HEK293 (cell line): ENCODE results near the gene MYOD1.

ENCODE experiments used
- CTCF ChIA-PET: fragments of 350-600 bp; formaldehyde crosslinking; extraction: SDS; loops from one replicate; lab custom pipeline; 2021; ENCODE audit warnings: antibody characterized with exemption; lab: Yijun Ruan, JAX
- POLR2A ChIA-PET: fragments of 300-600 bp; formaldehyde crosslinking; extraction: SDS; loops from one replicate; lab custom pipeline; 2020; ENCODE audit warnings: antibody characterized with exemption, inconsistent platforms; lab: Yijun Ruan, JAX
- H3K27ac ChIP-seq: fragments of 200-500 bp; sonication (Bioruptor generic); 2 replicates; pipeline ENCODE4 v1.5.1; 2014; ENCODE audit warnings: low read depth, low read length, control low read depth, inconsistent platforms; ENCODE audit errors: extremely low read depth
- H3K36me3 ChIP-seq, 2 experiments: fragments of 200-500 bp in 1 of 2; sonication (Bioruptor generic) in 1 of 2; 1 replicate in 1 of 2; 2 replicates in 1 of 2; pipeline ENCODE4 v1.5.1; 2014 to 2017; ENCODE audit warnings: inconsistent platforms in 2 of 2, low read length in 2 of 2; ENCODE audit not compliant: control insufficient read depth in 2 of 2, insufficient read depth in 1 of 2
- H3K4me1 ChIP-seq: fragments of 200-500 bp; sonication (Bioruptor generic); 2 replicates; pipeline ENCODE4 v1.5.1; 2014; ENCODE audit warnings: mild to moderate bottlenecking, low read length, inconsistent platforms; ENCODE audit not compliant: control insufficient read depth, insufficient read depth
- H3K4me3 ChIP-seq: 2 replicates; pipeline ENCODE4 v1.5.1; 2011; ENCODE audit warnings: low read depth, mild to moderate bottlenecking, control low read depth, low read length, moderate library complexity
- H3K9me3 ChIP-seq: fragments of 200-500 bp; sonication (Bioruptor generic); 2 replicates; pipeline ENCODE4 v1.5.1; 2014; ENCODE audit warnings: low read depth, low read length, inconsistent platforms; ENCODE audit not compliant: control insufficient read depth, insufficient read depth
- BCL11B ChIP-seq: fragments of 450-650 bp; formaldehyde crosslinking; IDR thresholded peaks from 2 replicates; pipeline ENCODE4 v1.5.1; 2016; ENCODE audit warnings: low read depth, missing biosample characterization, missing genetic modification characterization
- GLI4 ChIP-seq: fragments of 450-650 bp; formaldehyde crosslinking; IDR thresholded peaks from 2 replicates; pipeline ENCODE4 v1.5.1; 2016; ENCODE audit warnings: missing biosample characterization, missing genetic modification characterization
- OVOL3 ChIP-seq: fragments of 450-650 bp; formaldehyde crosslinking; IDR thresholded peaks from 2 replicates; pipeline ENCODE4 v1.5.1; 2016; ENCODE audit warnings: missing biosample characterization, missing genetic modification characterization
- SCRT1 ChIP-seq: fragments of 450-650 bp; formaldehyde crosslinking; IDR thresholded peaks from 2 replicates; pipeline ENCODE4 v1.5.1; 2016; ENCODE audit warnings: missing biosample characterization, missing genetic modification characterization, borderline replicate concordance
- TCF7L2 ChIP-seq: IDR thresholded peaks from 2 replicates; pipeline ENCODE4 v1.6.1; 2011; ENCODE audit warnings: low read depth, mild to moderate bottlenecking, inconsistent platforms, low read length, moderate library complexity, borderline replicate concordance
- ZNF112 ChIP-seq: fragments of 450-650 bp; formaldehyde crosslinking; IDR thresholded peaks from 2 replicates; pipeline ENCODE4 v1.5.0; 2017; ENCODE audit warnings: missing biosample characterization, missing genetic modification characterization
- ZNF174 ChIP-seq: fragments of 450-650 bp; formaldehyde crosslinking; IDR thresholded peaks from 2 replicates; pipeline ENCODE4 v1.5.0; 2017; ENCODE audit warnings: missing biosample characterization, mild to moderate bottlenecking, missing genetic modification characterization
- ZNF214 ChIP-seq: fragments of 450-650 bp; formaldehyde crosslinking; IDR thresholded peaks from 2 replicates; pipeline ENCODE4 v1.5.1; 2017; ENCODE audit warnings: missing biosample characterization, mild to moderate bottlenecking, missing genetic modification characterization, borderline replicate concordance
- ZNF292 ChIP-seq: fragments of 450-650 bp; formaldehyde crosslinking; IDR thresholded peaks from 2 replicates; pipeline ENCODE4 v1.5.1; 2016; ENCODE audit warnings: low read depth, missing biosample characterization, missing genetic modification characterization, borderline replicate concordance
- ZNF404 ChIP-seq: fragments of 450-650 bp; formaldehyde crosslinking; IDR thresholded peaks from 2 replicates; pipeline ENCODE4 v1.5.1; 2017; ENCODE audit warnings: missing biosample characterization, missing genetic modification characterization
- ZNF416 ChIP-seq: fragments of 450-650 bp; formaldehyde crosslinking; IDR thresholded peaks from 2 replicates; pipeline ENCODE4 v1.5.1; 2016; ENCODE audit warnings: missing biosample characterization, missing genetic modification characterization
- ZNF555 ChIP-seq: fragments of 450-650 bp; formaldehyde crosslinking; conservative IDR thresholded peaks from 2 replicates; pipeline ENCODE4 v1.5.1; 2017; ENCODE audit warnings: missing biosample characterization, mild to moderate bottlenecking, missing genetic modification characterization, inconsistent platforms
- ZNF558 ChIP-seq: fragments of 450-650 bp; formaldehyde crosslinking; IDR thresholded peaks from 2 replicates; pipeline ENCODE4 v1.5.1; 2016; ENCODE audit warnings: missing biosample characterization, missing genetic modification characterization
- ZNF621 ChIP-seq: fragments of 450-650 bp; formaldehyde crosslinking; IDR thresholded peaks from 2 replicates; pipeline ENCODE4 v1.5.1; 2017; ENCODE audit warnings: missing biosample characterization, missing genetic modification characterization
- ZNF701 ChIP-seq: fragments of 450-650 bp; formaldehyde crosslinking; IDR thresholded peaks from 2 replicates; pipeline ENCODE4 v1.5.1; 2016; ENCODE audit warnings: missing biosample characterization, missing genetic modification characterization
- ZNF707 ChIP-seq: fragments of 450-650 bp; formaldehyde crosslinking; IDR thresholded peaks from 2 replicates; pipeline ENCODE4 v1.5.1; 2016; ENCODE audit warnings: missing biosample characterization, missing genetic modification characterization
- ZNF785 ChIP-seq: fragments of 450-650 bp; formaldehyde crosslinking; IDR thresholded peaks from 2 replicates; pipeline ENCODE4 v1.5.1; 2016; ENCODE audit warnings: missing biosample characterization, missing genetic modification characterization
- ZXDB ChIP-seq: fragments of 450-650 bp; formaldehyde crosslinking; IDR thresholded peaks from 2 replicates; pipeline ENCODE4 v1.5.1; 2016; ENCODE audit warnings: missing biosample characterization, missing genetic modification characterization
- TF ChIP-seq, protein P1 (sequence below): fragments of 450-650 bp; IDR thresholded peaks from 2 replicates; pipeline ENCODE4 v1.5.1; 2018; ENCODE audit warnings: missing biosample characterization, missing genetic modification characterization
- TF ChIP-seq, protein P2 (sequence below): fragments of 450-650 bp; formaldehyde crosslinking; IDR thresholded peaks from 2 replicates; pipeline ENCODE4 v1.5.1; 2016; ENCODE audit warnings: missing biosample characterization, missing genetic modification characterization
- TF ChIP-seq, protein P3 (sequence below): fragments of 450-650 bp; formaldehyde crosslinking; IDR thresholded peaks from 2 replicates; pipeline ENCODE4 v1.5.1; 2016; ENCODE audit warnings: missing biosample characterization, missing genetic modification characterization
- TF ChIP-seq, protein P4 (sequence below): fragments of 450-650 bp; formaldehyde crosslinking; IDR thresholded peaks from 2 replicates; pipeline ENCODE4 v1.5.1; 2016; ENCODE audit warnings: missing biosample characterization, missing genetic modification characterization

MYOD1 gene

DNA sequence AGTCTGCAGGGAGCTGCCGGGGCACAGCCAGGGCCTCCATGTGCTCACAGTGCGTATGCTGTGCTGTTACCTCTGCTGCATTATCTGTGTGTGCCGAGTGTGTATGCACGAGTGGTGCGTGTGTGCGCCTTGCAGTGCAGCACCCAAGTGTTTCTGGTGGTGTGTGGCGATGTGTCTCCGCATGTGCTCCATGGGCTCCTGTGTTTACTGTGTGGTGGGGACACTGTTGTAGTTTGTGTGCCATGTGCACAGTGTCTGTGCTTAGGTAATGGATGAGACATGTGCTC is 46.6 kb downstream of the MYOD1 start (continued):
- TF ChIP-seq, protein P1, sequence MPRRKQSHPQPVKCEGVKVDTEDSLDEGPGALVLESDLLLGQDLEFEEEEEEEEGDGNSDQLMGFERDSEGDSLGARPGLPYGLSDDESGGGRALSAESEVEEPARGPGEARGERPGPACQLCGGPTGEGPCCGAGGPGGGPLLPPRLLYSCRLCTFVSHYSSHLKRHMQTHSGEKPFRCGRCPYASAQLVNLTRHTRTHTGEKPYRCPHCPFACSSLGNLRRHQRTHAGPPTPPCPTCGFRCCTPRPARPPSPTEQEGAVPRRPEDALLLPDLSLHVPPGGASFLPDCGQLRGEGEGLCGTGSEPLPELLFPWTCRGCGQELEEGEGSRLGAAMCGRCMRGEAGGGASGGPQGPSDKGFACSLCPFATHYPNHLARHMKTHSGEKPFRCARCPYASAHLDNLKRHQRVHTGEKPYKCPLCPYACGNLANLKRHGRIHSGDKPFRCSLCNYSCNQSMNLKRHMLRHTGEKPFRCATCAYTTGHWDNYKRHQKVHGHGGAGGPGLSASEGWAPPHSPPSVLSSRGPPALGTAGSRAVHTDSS, result no peak
- no peak for TF ChIP-seq ZNF707 (tag by site-specific recombination)

DNA sequence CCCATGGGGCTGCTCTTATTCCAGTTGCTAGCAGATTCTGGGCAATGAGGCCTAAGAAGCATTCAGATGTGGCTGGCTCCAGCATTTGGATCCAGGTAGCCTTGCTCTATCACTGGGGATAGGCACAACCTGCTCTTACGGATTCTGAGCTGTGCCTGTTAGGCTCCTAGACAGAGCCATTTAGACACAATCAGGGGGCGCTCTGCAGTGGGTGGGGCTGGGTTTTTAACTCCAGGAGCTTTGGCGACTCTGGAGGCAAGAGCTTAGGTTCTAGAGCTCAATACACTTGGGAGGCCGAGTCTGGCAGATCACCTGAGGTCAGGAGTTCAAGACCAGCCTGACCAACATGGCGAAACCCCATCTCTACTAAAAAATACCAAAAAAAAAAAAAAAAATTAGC is 47.2 kb downstream of the MYOD1 start:
- no peak for TF ChIP-seq ZNF404
- TF ChIP-seq ZNF174 (tag by site-specific recombination), result no peak
- TF ChIP-seq ZNF214 (tag by site-specific recombination), result no peak
- TF ChIP-seq, protein P2, sequence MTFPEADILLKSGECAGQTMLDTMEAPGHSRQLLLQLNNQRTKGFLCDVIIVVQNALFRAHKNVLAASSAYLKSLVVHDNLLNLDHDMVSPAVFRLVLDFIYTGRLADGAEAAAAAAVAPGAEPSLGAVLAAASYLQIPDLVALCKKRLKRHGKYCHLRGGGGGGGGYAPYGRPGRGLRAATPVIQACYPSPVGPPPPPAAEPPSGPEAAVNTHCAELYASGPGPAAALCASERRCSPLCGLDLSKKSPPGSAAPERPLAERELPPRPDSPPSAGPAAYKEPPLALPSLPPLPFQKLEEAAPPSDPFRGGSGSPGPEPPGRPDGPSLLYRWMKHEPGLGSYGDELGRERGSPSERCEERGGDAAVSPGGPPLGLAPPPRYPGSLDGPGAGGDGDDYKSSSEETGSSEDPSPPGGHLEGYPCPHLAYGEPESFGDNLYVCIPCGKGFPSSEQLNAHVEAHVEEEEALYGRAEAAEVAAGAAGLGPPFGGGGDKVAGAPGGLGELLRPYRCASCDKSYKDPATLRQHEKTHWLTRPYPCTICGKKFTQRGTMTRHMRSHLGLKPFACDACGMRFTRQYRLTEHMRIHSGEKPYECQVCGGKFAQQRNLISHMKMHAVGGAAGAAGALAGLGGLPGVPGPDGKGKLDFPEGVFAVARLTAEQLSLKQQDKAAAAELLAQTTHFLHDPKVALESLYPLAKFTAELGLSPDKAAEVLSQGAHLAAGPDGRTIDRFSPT (tag by site-specific recombination), result no peak
- no peak for TF ChIP-seq GLI4 (tag by site-specific recombination)
- no peak for TF ChIP-seq TCF7L2
- TF ChIP-seq, protein P3, sequence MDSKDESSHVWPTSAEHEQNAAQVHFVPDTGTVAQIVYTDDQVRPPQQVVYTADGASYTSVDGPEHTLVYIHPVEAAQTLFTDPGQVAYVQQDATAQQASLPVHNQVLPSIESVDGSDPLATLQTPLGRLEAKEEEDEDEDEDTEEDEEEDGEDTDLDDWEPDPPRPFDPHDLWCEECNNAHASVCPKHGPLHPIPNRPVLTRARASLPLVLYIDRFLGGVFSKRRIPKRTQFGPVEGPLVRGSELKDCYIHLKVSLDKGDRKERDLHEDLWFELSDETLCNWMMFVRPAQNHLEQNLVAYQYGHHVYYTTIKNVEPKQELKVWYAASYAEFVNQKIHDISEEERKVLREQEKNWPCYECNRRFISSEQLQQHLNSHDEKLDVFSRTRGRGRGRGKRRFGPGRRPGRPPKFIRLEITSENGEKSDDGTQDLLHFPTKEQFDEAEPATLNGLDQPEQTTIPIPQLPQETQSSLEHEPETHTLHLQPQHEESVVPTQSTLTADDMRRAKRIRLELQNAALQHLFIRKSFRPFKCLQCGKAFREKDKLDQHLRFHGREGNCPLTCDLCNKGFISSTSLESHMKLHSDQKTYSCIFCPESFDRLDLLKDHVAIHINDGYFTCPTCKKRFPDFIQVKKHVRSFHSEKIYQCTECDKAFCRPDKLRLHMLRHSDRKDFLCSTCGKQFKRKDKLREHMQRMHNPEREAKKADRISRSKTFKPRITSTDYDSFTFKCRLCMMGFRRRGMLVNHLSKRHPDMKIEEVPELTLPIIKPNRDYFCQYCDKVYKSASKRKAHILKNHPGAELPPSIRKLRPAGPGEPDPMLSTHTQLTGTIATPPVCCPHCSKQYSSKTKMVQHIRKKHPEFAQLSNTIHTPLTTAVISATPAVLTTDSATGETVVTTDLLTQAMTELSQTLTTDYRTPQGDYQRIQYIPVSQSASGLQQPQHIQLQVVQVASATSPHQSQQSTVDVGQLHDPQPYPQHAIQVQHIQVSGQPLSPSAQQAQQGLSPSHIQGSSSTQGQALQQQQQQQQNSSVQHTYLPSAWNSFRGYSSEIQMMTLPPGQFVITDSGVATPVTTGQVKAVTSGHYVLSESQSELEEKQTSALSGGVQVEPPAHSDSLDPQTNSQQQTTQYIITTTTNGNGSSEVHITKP (tag by site-specific recombination), result no peak
- TF ChIP-seq ZNF558 (tag by site-specific recombination), result no peak
- TF ChIP-seq ZNF555 (tag by site-specific recombination), result no peak
- TF ChIP-seq ZNF112 (tag by site-specific recombination), result no peak
- TF ChIP-seq ZXDB (tag by site-specific recombination), result no peak
- TF ChIP-seq ZNF701 (tag by site-specific recombination), result no peak
- no peak for TF ChIP-seq BCL11B (tag by site-specific recombination)
- TF ChIP-seq, protein P4, sequence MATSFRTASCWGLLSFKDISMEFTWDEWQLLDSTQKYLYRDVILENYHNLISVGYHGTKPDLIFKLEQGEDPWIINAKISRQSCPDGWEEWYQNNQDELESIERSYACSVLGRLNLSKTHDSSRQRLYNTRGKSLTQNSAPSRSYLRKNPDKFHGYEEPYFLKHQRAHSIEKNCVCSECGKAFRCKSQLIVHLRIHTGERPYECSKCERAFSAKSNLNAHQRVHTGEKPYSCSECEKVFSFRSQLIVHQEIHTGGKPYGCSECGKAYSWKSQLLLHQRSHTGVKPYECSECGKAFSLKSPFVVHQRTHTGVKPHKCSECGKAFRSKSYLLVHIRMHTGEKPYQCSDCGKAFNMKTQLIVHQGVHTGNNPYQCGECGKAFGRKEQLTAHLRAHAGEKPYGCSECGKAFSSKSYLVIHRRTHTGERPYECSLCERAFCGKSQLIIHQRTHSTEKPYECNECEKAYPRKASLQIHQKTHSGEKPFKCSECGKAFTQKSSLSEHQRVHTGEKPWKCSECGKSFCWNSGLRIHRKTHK (tag by site-specific recombination), result no peak
- no peak for TF ChIP-seq ZNF621 (tag by site-specific recombination)
- TF ChIP-seq OVOL3, result no peak
- TF ChIP-seq ZNF785 (tag by site-specific recombination), result no peak
- TF ChIP-seq SCRT1 (tag by site-specific recombination), result no peak
- TF ChIP-seq ZNF292 (tag by site-specific recombination), result no peak
- TF ChIP-seq ZNF416 (tag by site-specific recombination), result no peak
- Histone ChIP-seq H3K27ac (no peak overlapping the region), H3K36me3 (no peaks in the 10 kb centered on the region), H3K4me1 (no peaks in the 10 kb centered on the region), H3K4me3 (no peak overlapping the region), H3K9me3 (no peaks in the 10 kb centered on the region)
- POLR2A ChIA-PET, result interaction anchor here (0.7 kb wide), 1 partner anchor 25 kb away, joined by 3 read pairs; no protein-coding TSS in a partner anchor
- CTCF ChIA-PET, result interaction anchor here (0.6 to 0.7 kb wide), 2 partner anchors 120 to 1609 kb away, joined by 4 read pairs; no protein-coding TSS in a partner anchor
